Neuronal stem cell (in vitro differentiated cells): ENCODE results near the gene ABHD1.
"Not testable (repeated sequence)": the region's sequence is repeated elsewhere in the genome, so short reads cannot be mapped to it uniquely, and the experiment has no call there.

ENCODE experiments used
- DNase-seq: peaks from one replicate; pipeline ENCODE4 v3.0.0-alpha.2; 2013; ENCODE audit warnings: low spot score
- H2AFZ ChIP-seq: one replicate; pipeline ENCODE4 v1.6.1; 2013; ENCODE audit warnings: mild to moderate bottlenecking, low read length, inconsistent platforms
- H2AK5ac ChIP-seq: 2 replicates; pipeline ENCODE4 v1.6.1; 2013; ENCODE audit warnings: low read depth, mild to moderate bottlenecking, inconsistent platforms, low read length, moderate library complexity, mixed read lengths
- H2BK120ac ChIP-seq: 2 replicates; pipeline ENCODE4 v1.6.1; 2013; ENCODE audit warnings: low read depth, mild to moderate bottlenecking, inconsistent platforms, low read length, moderate library complexity, mixed read lengths
- H2BK12ac ChIP-seq: one replicate; pipeline ENCODE4 v1.6.1; 2013; ENCODE audit warnings: low read length, inconsistent platforms
- H2BK15ac ChIP-seq: 2 replicates; pipeline ENCODE4 v1.6.1; 2013; ENCODE audit warnings: mild to moderate bottlenecking, low read length, inconsistent platforms, mixed read lengths
- H2BK5ac ChIP-seq: one replicate; pipeline ENCODE4 v1.6.1; 2013; ENCODE audit warnings: inconsistent platforms, mild to moderate bottlenecking, low read length, moderate library complexity
- H3K14ac ChIP-seq: one replicate; pipeline ENCODE4 v1.6.1; 2013; ENCODE audit warnings: low read length, inconsistent platforms
- H3K18ac ChIP-seq: 2 replicates; pipeline ENCODE4 v1.6.1; 2013; ENCODE audit warnings: low read length, inconsistent platforms
- H3K23ac ChIP-seq: 2 replicates; pipeline ENCODE4 v1.6.1; 2013; ENCODE audit warnings: low read depth, mild to moderate bottlenecking, mixed read lengths, low read length, inconsistent platforms; ENCODE audit not compliant: poor library complexity
- H3K27ac ChIP-seq: replicated peaks from 3 replicates; pipeline ENCODE4 v1.5.1; 2013; ENCODE audit warnings: low read length, inconsistent platforms
- H3K27me3 ChIP-seq, 3 experiments: 2 replicates each; pipeline ENCODE4 v1.6.1; 2013; ENCODE audit warnings: low read length in 3 of 3, mild to moderate bottlenecking in 2 of 3, inconsistent platforms in 1 of 3, low read depth in 1 of 3, mixed read lengths in 1 of 3, moderate library complexity in 1 of 3; ENCODE audit not compliant: control insufficient read depth in 3 of 3, insufficient read depth in 3 of 3
- H3K36me3 ChIP-seq, 2 donors: replicated peaks in 1 of 2; 2 replicates each; pipeline ENCODE4 v1.6.1; 2013; ENCODE audit warnings: low read length in 2 of 2; ENCODE audit not compliant: control insufficient read depth in 2 of 2, insufficient read depth in 2 of 2
- H3K4ac ChIP-seq: 2 replicates; pipeline ENCODE4 v1.6.1; 2013; ENCODE audit warnings: inconsistent platforms, mild to moderate bottlenecking, low read length, moderate library complexity
- H3K4me1 ChIP-seq, 2 donors: 1 replicate in 1 of 2; 2 replicates in 1 of 2; pipeline ENCODE4 v1.6.1; 2013; ENCODE audit warnings: low read length in 2 of 2, low read depth in 1 of 2; ENCODE audit not compliant: control insufficient read depth in 2 of 2, insufficient read depth in 1 of 2
- H3K4me2 ChIP-seq: one replicate; pipeline ENCODE4 v1.6.1; 2013; ENCODE audit warnings: mild to moderate bottlenecking, low read length, inconsistent platforms; ENCODE audit not compliant: insufficient read depth, poor library complexity, severe bottlenecking
- H3K4me3 ChIP-seq, 2 donors: 2 replicates each; pipeline ENCODE4 v1.5.1; 2013; ENCODE audit warnings: low read length in 2 of 2, mild to moderate bottlenecking in 2 of 2, inconsistent platforms in 1 of 2, moderate library complexity in 1 of 2
- H3K79me1 ChIP-seq: one replicate; pipeline ENCODE4 v1.6.1; 2013; ENCODE audit warnings: low read depth, mild to moderate bottlenecking, inconsistent platforms, low read length, moderate library complexity
- H3K9ac ChIP-seq: one replicate; pipeline ENCODE4 v1.6.1; 2013; ENCODE audit warnings: mild to moderate bottlenecking, low read depth, low read length, inconsistent platforms; ENCODE audit not compliant: poor library complexity
- H3K9me3 ChIP-seq, 2 donors: replicated peaks in 1 of 2; 2 replicates each; pipeline versions ENCODE3 to v1.6.1; 2013; ENCODE audit warnings: low read length in 2 of 2, mild to moderate bottlenecking in 2 of 2, inconsistent platforms in 1 of 2, low read depth in 1 of 2, mixed read lengths in 1 of 2, moderate library complexity in 1 of 2; ENCODE audit not compliant: control insufficient read depth in 2 of 2, insufficient read depth in 1 of 2
- H4K8ac ChIP-seq: one replicate; pipeline ENCODE4 v1.6.1; 2013; ENCODE audit warnings: low read depth, mild to moderate bottlenecking, inconsistent platforms, low read length, moderate library complexity
- H4K91ac ChIP-seq: one replicate; pipeline ENCODE4 v1.6.1; 2013; ENCODE audit warnings: low read length, low read depth, mild to moderate bottlenecking, inconsistent platforms; ENCODE audit not compliant: poor library complexity
- whole genome bisulfite sequencing, 2 donors: extraction: QIAGEN DNeasy Blood & Tissue Kit; methylation state at CpG; one replicate each; pipeline ENCODE4 v1.1.7; 2013; ENCODE audit warnings: missing lambda C conversion rate in 2 of 2, mixed read lengths in 1 of 2; ENCODE audit not compliant: insufficient read length in 2 of 2, insufficient replicate concordance in 1 of 2; ENCODE audit errors: extremely low coverage in 2 of 2; 5-methylcytosine and 5-hydroxymethylcytosine counted together

The ABHD1 gene

DNA sequence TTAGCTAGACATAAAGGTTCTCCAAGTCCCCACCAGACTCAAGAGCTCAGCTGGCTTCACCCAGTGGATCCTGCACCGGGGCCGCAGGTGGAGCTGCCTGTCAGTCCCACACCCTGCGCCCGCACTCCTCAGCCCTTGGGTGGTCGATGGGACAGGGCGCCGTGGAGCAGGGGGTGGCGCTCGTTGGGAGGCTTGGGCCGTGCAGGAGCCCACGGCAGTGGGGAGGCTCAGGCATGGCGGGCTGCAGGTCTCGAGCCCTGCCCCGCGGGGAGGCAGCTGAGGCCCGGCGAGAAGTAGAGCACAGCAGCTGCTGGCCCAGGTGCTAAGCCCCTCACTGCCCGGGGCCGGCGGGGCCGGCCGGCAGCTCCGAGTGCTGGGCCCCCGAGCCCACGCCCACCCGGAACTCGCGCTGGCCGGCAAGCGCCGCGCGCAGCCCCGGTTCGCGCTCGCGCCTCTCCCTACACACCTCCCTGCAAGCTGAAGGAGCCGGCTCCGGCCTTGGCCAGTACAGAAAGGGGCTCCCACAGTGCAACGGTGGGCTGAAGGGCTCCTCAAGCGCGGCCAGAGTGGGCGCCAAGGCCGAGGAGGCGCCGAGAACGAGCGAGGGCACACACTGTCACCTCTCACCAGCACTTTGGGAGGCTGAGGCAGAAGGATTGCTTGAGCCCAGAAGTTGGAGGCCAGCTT is 12.1 kb upstream of the ABHD1 start:
- H3K27ac ChIP-seq, H3K18ac ChIP-seq, H2BK120ac ChIP-seq, H3K14ac ChIP-seq, H3K79me1 ChIP-seq, H3K23ac ChIP-seq, H2AK5ac ChIP-seq, H4K8ac ChIP-seq, H2AFZ ChIP-seq, H3K9ac ChIP-seq, H4K91ac ChIP-seq, H3K36me3 ChIP-seq, H2BK12ac ChIP-seq, H3K4me3 ChIP-seq, H3K9me3 ChIP-seq, DNase-seq, H2BK15ac ChIP-seq, H3K4me2 ChIP-seq, H3K4ac ChIP-seq, H2BK5ac ChIP-seq, H3K4me1 ChIP-seq: not testable (repeated sequence)
- no CpG with 5 or more reads among the region's 49 CpGs for WGBS, 2 donors
- H3K27me3 ChIP-seq = peaks cover 0 to 31% (median 0%) of the 10 kb centered on the region in 3 experiments

DNA sequence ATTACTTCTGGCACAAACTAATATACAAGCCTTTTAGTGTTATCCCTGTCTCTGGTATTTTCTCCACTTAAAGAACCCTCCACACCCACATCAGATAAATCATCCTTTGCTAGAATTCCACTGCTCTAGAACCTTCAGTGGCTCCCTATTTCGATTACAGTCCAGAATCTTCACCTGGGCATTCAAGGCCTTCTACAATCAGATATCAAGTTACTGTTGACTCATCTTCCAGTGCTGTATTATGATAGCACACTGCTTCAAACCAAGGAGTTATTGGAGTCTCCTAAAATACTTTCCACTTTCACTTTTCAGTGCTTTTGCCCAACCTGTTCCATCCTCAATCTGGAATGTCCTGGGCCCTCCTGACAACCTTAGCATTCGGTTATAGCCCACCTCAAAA is 8.1 kb upstream of the ABHD1 start:
- Histone ChIP-seq H3K4me3 (no peak overlapping the region), H2BK5ac (no peak overlapping the region), H3K4me1 (peaks cover 5 to 6% of the 10 kb centered on the region in 2 donors), H2BK120ac (no peak overlapping the region), H2AK5ac (no peak overlapping the region), H3K79me1 (no peaks in the 10 kb centered on the region), H2BK15ac (no peak overlapping the region), H3K27ac (no peak overlapping the region), H4K8ac (no peak overlapping the region), H3K18ac (no peak overlapping the region), H4K91ac (no peak overlapping the region), H3K9me3 (peaks cover 0 to 4% of the 10 kb centered on the region in 2 donors), H3K27me3 (peaks cover 6 to 66% (median 26%) of the 10 kb centered on the region in 3 experiments), H3K23ac (no peak overlapping the region), H3K36me3 (no peaks in the 10 kb centered on the region), H3K4me2 (no peak overlapping the region), H2AFZ (no peak overlapping the region), H3K9ac (no peak overlapping the region), H3K4ac (no peak overlapping the region), H3K14ac (no peak overlapping the region), H2BK12ac (no peak overlapping the region)
- WGBS, 2 donors = no CpG with 5 or more reads among the region's 2 CpGs
- no peak for DNase-seq

DNA sequence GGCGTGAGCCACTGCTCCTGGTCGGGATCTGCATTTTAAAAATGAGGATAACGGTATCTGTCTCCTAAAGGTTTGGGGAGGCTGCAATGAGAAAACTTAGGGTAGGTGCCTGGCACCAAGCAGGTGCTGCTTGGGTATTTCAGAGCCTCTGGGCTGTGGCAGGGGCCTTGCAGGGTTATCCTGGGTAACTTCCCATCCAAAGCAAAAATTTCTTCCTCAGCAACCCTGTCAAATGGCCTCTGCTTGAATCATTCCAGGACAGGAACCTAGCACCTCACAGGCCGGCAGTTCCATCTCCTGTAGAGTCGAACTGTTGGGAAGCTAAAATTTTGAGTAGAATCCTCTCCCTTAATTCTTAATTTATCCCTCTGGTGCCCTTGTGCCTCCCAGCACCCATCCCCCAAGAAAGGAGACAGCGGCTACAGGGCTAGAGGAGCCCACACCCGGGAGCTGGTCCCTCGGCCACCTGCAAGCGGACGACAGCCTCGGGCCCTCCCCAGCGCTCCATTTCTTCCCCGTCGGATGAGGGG is 5.6 kb upstream of the ABHD1 start:
- no peaks in the 10 kb centered on the region for H3K36me3 ChIP-seq
- peak overlapping the region in 1 of 2 donors; percentile 76 for H3K4me3 ChIP-seq
- H3K27me3 ChIP-seq = peaks cover 6 to 85% (median 30%) of the 10 kb centered on the region in 3 experiments
- H3K9me3 ChIP-seq = peaks cover 0 to 4% of the 10 kb centered on the region in 2 donors
- no peak overlapping the region for H4K91ac ChIP-seq
- peak overlapping the region; percentile 95 for H3K4me2 ChIP-seq
- H3K23ac ChIP-seq = peak overlapping the region; percentile 12
- H2BK15ac ChIP-seq = peak overlapping the region; percentile 43
- no peak overlapping the region for H3K14ac ChIP-seq
- no peak overlapping the region for H3K4ac ChIP-seq
- no peak overlapping the region for H4K8ac ChIP-seq
- H3K18ac ChIP-seq = no peak overlapping the region
- peak overlapping the region; percentile 26 for H2BK12ac ChIP-seq
- peak overlapping the region; percentile 90 for H2AFZ ChIP-seq
- no peaks in the 10 kb centered on the region for H3K79me1 ChIP-seq
- H2AK5ac ChIP-seq = peak overlapping the region; percentile 91
- no CpG with 5 or more reads among the region's 14 CpGs for WGBS, 2 donors
- no peak overlapping the region for H2BK120ac ChIP-seq
- no peak overlapping the region for H2BK5ac ChIP-seq
- no peak for DNase-seq
- H3K9ac ChIP-seq = no peak overlapping the region
- no peak overlapping the region for H3K27ac ChIP-seq
- peaks cover 5 to 6% of the 10 kb centered on the region in 2 donors for H3K4me1 ChIP-seq

DNA sequence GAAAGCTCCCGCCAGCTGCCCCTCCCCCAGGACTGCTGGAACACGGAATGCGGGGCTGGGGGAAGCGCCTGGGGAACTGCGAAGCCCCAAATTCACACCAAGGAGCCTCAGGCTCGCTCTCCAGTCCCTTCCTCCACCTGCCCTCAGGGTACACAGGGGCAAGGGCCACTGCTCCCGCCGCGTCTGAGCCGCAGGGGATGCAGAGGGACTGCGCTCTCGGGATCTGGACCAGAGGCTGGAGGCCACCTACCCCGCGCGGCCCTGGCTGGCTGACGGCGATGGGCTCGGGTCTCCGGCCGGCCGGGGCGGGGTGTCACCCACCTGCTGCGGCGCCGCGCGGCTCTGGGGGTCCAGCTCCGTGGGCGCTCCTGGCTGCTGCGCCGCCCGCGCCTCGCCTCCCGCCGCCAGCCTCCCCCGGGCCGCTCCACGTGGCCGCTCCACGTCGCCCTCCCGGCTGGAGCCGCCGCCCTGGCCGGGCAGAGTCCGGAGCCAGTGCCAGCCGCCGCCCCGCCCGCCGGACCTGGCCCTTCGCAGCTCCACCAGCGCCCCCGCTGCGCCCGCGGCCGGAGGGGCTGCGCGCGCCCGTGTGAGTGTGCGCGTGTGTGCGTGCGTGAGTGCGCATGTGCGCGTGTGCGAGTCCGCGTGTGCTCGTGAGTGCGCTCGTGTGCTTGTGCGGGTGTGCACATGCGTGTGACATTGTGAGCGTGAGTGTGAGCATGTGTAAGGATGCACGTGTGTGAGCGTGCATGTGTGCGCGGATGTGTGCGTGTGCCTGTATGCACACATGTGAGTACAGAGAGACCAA is 4.9 kb upstream of the ABHD1 start, which contains the start of gene CGREF1:
TSS of gene CGREF1 (minus strand) at position 604 of the 805 bp plus-strand sequence. CDS start 14,762 bp downstream, outside the sequence.
- Histone ChIP-seq H2AFZ (peak within 1 kb of the TSS; percentile 90), H2BK12ac (peak within 1 kb of the TSS; percentile 59), H3K36me3 (no peaks in the 10 kb centered on the region), H3K9me3 (peaks cover 0 to 4% of the 10 kb centered on the region in 2 donors), H3K9ac (peak within 1 kb of the TSS; percentile 87), H2BK120ac (no peak within 1 kb of the TSS), H3K4me2 (peak within 1 kb of the TSS; percentile 95), H3K14ac (peak within 1 kb of the TSS; percentile 39), H2BK5ac (no peak within 1 kb of the TSS), H3K4me1 (peaks cover 6 to 8% of the 10 kb centered on the region in 2 donors), H3K79me1 (no peaks in the 10 kb centered on the region), H2AK5ac (peak within 1 kb of the TSS; percentile 91), H3K23ac (peak within 1 kb of the TSS; percentile 12), H3K18ac (peak within 1 kb of the TSS; percentile 88), H3K27me3 (peaks cover 6 to 85% (median 33%) of the 10 kb centered on the region in 3 experiments), H4K8ac (no peak within 1 kb of the TSS), H2BK15ac (peak within 1 kb of the TSS; percentile 43), H3K27ac (no peak within 1 kb of the TSS), H3K4ac (no peak within 1 kb of the TSS), H4K91ac (no peak within 1 kb of the TSS), H3K4me3 (peak within 1 kb of the TSS; percentile 43 to 76)
- DNase-seq = no peak
- WGBS, 2 donors = no CpG with 5 or more reads among the region's 84 CpGs
